ENCODE results near the gene CDADC1.

GRCh38 chr13:49298903-49299605 lies 51.3 kb downstream of the CDADC1 start:
- TF ChIP-seq CTCF (IDR thresholded peaks at IDR 0.05; ENCODE audit: low read depth, low read length, poor library complexity, severe bottlenecking) (no peak), EZH2phosphoT487 (IDR thresholded peaks at IDR 0.05; ENCODE audit: borderline replicate concordance, low read length) (no peak)

All from DOHH2 (cell line).